HepG2 (cell line): Measurements from ENCODE around the gene SERINC4.

Source experiments
- CC2D1A ChIP-seq: sonication (generic); formaldehyde crosslinking; IDR thresholded peaks from 2 replicates; pipeline ENCODE4 v1.8.1; 2023; ENCODE audit warnings: mild to moderate bottlenecking, missing genetic modification reagents
- TRAFD1 ChIP-seq: sonication (generic); formaldehyde crosslinking; IDR thresholded peaks from 2 replicates; pipeline ENCODE4 v1.5.1; 2020; ENCODE audit warnings: missing genetic modification reagents, mild to moderate bottlenecking, borderline replicate concordance
- ZNF629 ChIP-seq: sonication (generic); formaldehyde crosslinking; conservative IDR thresholded peaks from 2 replicates; pipeline ENCODE4 v1.5.0; 2020; ENCODE audit warnings: missing genetic modification reagents
- TF ChIP-seq, protein P1 (sequence below): sonication (generic); formaldehyde crosslinking; IDR thresholded peaks from 2 replicates; pipeline ENCODE4 v1.8.1; 2023; ENCODE audit warnings: missing genetic modification reagents, mild to moderate bottlenecking, borderline replicate concordance

GRCh38 chr15:43749690-43750345, 50.2 kb downstream of the SERINC4 start:
- TF ChIP-seq TRAFD1 (no peak), ZNF629 (CRISPR knock-in tag) (no peak), CC2D1A (CRISPR knock-in tag) (no peak)
- TF ChIP-seq, protein P1, sequence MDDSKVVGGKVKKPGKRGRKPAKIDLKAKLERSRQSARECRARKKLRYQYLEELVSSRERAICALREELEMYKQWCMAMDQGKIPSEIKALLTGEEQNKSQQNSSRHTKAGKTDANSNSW (CRISPR knock-in tag): no peak
